GM19438 (cell line): Measurements from ENCODE around the gene IRAG1.

ENCODE experiments used
- ATAC-seq: cut with Tn5 transposase; IDR thresholded peaks from one replicate; pipeline ENCODE4 v1.9.1; 2021; ENCODE audit warnings: low read depth; ENCODE audit not compliant: unreplicated experiment

Gene IRAG1

GRCh38 chr11:10669258-10670033 lies 24.1 kb downstream of the IRAG1 start:
- no peak for ATAC-seq

GRCh38 chr11:10667521-10667885 lies 26.1 kb downstream of the IRAG1 start:
- ATAC-seq: no peak

GRCh38 chr11:10666556-10667520 lies 26.7 kb downstream of the IRAG1 start:
- no peak for ATAC-seq

GRCh38 chr11:10664496-10664895 lies 29.1 kb downstream of the IRAG1 start:
- ATAC-seq: no peak

GRCh38 chr11:10663990-10664389 lies 29.6 kb downstream of the IRAG1 start:
- no peak for ATAC-seq

- ATAC-seq: no peak
Measured at GRCh38 chr11:10663365-10663764, 30.2 kb downstream of the IRAG1 start.

- no peak for ATAC-seq
Measured at GRCh38 chr11:10660323-10660722, 33.2 kb downstream of the IRAG1 start.

- no peak for ATAC-seq
Measured at GRCh38 chr11:10659339-10660216, 34.0 kb downstream of the IRAG1 start.

GRCh38 chr11:10658621-10659338 lies 34.8 kb downstream of the IRAG1 start:
- ATAC-seq: no peak

DNA sequence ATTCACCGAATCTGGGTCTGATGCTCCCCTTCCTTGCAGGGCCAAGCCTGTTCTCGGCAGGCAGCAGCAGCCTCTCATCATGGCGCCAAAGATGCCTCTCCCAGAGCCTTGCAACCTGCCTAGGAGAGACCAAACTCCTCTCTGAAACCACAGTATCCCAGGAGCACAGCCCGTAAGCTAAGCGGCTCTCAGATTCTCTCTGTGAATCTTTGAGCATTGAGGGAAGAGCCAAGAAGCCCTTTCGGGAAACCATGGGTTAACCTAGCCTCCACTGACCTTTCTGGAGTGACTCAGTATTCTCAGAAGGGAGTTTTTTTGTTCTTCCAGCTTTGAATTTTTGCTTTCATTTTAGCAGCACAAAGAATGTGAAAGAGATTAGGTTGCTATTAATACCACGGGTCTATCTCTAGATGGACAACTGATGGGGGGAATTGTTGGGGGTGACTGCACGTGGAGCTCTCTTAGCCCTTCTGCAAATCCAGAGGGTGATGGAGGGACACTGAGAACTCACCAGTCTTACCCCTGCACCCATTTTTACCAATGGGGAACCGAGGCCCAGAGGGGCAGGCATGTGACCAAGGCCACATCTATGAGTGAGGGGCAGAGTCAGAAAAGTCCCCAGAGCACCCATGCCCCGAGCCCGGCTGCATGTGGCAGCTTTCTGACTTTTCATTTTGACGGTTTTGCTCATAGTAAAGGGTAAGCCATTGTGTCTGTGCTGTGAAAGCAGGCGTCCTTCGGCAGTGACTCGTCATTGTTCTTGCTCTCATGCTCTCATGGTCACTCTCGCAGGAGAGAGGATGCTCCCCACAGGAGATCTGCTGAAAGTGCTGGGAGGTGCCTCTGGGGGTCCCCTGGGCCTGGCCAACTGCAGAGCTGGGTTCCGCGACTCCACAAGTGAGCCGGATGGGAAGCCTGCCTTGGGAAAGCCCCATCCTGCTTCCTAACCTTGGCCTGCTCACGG lies 36.0 kb downstream of the IRAG1 start:
- peak; percentile 58 for ATAC-seq

DNA sequence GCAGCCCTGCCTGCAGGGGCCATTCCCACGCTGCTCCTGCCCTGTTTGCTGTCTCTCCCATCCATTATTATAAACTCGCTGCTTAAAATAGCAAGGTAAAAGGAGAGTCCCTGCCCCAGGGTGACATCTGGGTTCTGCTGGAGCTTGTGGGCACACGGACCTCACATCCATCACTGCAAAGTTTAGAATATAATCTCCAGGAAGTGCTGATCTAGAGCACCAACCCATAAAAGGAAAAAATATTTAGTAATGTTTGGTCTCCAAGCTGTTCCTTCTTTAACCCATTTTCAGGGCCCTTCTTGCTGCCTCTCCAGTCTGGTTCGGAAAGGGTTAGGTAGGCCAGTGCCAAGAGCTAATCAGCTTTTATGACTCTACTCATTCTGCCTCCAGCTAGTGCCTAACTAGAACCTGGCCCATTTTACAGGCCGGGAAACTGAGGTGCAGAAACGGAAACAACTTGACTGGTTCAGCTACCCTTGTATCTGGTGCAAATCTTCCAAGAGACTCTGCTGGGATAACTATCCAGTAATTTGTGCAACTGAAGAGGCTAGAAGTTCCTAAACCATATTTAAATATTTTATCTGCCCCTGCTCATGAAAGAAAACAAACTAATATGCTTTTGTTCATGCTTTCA lies 37.5 kb downstream of the IRAG1 start:
- no peak for ATAC-seq

DNA sequence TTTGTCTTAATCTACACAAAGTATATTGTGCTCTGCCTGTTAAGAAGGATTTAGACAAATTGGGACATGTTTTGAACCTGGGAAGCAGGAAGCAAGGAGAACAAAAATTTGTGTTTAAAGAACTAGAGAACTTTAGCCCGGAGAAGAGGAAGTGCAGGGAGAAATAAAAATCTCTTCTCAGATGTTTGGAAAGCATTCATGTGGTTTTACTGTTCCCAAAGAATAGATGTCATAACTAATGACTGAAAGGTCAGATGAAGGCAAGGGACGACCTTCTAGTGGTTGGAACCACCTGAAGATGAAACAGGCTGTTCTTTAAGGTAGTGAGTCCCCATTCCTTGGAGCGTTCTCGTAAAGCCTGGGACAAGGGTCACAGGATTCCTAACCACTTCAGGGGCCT lies 38.3 kb downstream of the IRAG1 start:
- ATAC-seq: no peak

DNA sequence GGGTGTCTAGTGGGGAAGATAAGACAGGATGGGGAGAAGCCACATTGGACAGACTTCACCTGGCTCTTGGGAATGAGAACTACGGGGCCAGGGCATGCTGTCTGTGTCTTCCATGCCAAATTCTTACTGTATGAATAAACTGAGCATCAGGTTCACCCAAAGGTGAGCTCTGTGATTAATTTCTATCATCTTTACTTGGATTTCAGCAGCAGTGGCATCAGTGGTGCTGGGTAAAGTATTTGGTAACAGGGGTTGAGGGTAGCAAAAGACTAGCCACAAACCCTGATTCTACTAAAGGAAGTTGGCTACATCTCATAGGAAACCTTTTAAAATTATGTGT lies 38.8 kb downstream of the IRAG1 start:
- ATAC-seq: no peak

- peak; percentile 46 for ATAC-seq
Measured at GRCh38 chr11:10653946-10654810, 39.4 kb downstream of the IRAG1 start.

- no peak for ATAC-seq
Measured at GRCh38 chr11:10653261-10653660, 40.3 kb downstream of the IRAG1 start.

DNA sequence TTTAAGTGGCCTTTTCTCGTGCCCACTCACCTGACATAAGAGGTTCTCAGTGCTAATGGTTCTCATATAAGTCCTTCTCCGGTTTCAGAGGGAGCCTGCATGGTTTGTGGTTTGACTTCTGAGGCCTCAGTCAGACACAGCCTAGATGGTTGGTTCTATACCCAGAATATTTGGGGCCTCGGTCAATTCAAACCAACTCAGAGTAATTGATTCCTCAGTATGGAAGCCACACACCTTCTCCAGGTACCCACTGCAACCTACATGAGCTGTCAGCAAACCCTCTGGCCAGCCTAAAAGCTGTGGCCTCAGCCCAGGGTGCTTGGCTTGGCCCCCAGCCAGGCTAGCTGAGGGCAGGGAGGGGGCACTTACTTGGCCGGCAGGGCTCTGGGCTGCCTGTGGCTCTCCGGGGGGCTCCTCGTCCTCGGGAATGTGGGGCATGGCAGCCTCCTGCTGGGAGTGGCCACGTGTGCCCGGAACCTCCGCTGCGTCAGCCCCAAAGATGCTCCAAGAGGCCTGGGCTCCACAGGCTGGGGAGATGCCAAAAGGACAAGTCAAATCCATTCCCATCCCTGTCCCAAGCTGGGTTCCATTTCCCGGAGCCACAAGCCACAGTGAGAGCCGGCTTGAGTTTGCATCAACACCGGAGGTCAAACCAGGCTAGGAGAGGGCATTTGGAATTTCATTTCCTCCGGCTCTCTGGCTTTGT lies 41.7 kb downstream of the IRAG1 start:
- no peak for ATAC-seq

- no peak for ATAC-seq
Measured at GRCh38 chr11:10650630-10651029, 42.9 kb downstream of the IRAG1 start.
